WTC11 (cell line): ENCODE data around the gene FER1L5.

Experiments
- ATF6 ChIP-seq: sonication (generic); formaldehyde crosslinking; IDR thresholded peaks from 2 replicates; pipeline ENCODE4 v1.8.1; 2023; ENCODE audit warnings: mild to moderate bottlenecking, missing genetic modification reagents
- CTCF ChIP-seq: fragments of 200-600 bp; IDR thresholded peaks from 2 replicates; pipeline ENCODE4 v1.8.0; 2022; ENCODE audit warnings: antibody characterized with exemption
- E2F5 ChIP-seq: sonication (generic); formaldehyde crosslinking; IDR thresholded peaks from 2 replicates; pipeline ENCODE4 v1.8.1; 2022; ENCODE audit warnings: mild to moderate bottlenecking, moderate library complexity, missing genetic modification reagents

GRCh38 chr2:96663829-96664228, 21.3 kb downstream of the FER1L5 start:
- TF ChIP-seq CTCF: no peak
- TF ChIP-seq E2F5: no peak
- no peak for TF ChIP-seq ATF6
